Measurements from ENCODE around the gene RAPGEF4.

DNA sequence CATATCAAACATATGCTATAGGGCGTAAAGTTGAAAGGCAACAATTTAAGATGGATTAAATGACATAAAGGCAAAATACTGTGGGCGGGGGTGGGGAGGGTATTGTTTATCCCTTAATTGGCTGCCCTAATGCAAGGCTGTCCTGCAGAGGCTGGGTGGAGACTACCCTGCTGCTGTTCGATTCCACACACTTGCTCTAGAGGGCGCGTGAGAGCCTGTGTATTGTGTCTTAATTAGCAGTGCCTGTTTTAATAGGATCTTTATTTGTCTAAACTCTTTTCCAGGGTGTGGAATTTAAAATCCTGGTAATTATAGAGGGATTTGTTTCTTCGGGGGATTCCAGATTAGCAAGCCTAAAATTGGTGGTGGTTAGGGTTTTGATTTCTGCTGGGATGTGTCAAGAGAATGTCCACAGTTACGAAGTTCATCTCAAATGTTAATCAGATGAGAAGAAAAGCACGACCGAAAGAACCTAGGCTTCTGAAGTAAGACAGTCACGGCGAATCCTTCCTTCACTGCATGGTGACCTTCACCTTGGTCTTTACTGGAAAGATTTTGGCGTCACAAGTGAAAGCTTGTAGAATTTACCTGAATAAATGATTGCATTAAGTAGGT lies 236.5 kb downstream of the RAPGEF4 start:
- TF ChIP-seq, protein P1, sequence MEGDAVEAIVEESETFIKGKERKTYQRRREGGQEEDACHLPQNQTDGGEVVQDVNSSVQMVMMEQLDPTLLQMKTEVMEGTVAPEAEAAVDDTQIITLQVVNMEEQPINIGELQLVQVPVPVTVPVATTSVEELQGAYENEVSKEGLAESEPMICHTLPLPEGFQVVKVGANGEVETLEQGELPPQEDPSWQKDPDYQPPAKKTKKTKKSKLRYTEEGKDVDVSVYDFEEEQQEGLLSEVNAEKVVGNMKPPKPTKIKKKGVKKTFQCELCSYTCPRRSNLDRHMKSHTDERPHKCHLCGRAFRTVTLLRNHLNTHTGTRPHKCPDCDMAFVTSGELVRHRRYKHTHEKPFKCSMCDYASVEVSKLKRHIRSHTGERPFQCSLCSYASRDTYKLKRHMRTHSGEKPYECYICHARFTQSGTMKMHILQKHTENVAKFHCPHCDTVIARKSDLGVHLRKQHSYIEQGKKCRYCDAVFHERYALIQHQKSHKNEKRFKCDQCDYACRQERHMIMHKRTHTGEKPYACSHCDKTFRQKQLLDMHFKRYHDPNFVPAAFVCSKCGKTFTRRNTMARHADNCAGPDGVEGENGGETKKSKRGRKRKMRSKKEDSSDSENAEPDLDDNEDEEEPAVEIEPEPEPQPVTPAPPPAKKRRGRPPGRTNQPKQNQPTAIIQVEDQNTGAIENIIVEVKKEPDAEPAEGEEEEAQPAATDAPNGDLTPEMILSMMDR (IDR thresholded peaks at IDR 0.05), result peak; percentile 24 to 60 (median 59)
- no peak for TF ChIP-seq POLR2A (IDR thresholded peaks at IDR 0.05)
